Measurements from ENCODE around the gene NR4A3.

NR4A3 gene

DNA sequence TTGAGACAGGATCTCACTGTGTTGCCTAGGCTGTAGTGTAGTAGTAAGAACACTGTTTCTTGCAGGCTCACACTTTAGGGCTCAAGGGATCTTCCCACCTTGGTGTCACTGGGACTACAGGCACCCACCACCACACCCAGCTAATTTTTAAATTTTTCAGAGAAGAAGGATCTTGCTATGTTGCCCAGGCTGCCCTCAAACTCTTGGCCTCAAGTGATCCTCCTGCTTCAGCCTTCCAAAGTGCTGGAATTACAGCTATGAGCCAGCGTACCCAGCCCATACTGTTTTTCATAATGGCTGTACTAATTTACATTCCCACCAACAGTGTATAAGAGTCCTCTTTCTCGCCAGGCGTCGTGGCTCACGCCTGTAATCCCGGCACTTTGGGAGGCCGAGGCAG, 89.9 kb downstream of the NR4A3 start:
- H3K4me1 ChIP-seq (ENCODE audit: insufficient read depth, low read length), result peaks cover 18% of the 10 kb centered on the region; the same call in 1 of the 2 replicates

More for the DNA sequence above, 89.9 kb downstream of the NR4A3 start:
- no peak overlapping the region for H3K4me3 ChIP-seq (ENCODE audit: low read depth in 1 of 2, low read length in 2 of 2)
- no peak overlapping the region for H3K4me2 ChIP-seq (ENCODE audit: insufficient read depth, low read length)
- no peaks in the 10 kb centered on the region for H3K9me3 ChIP-seq (ENCODE audit: insufficient read depth, low read length, severe bottlenecking)
- no peaks in the 10 kb centered on the region for H4K20me1 ChIP-seq (ENCODE audit: insufficient read depth, low read length)
- no peak overlapping the region for H3K27ac ChIP-seq (ENCODE audit: low read length)
- H3K36me3 ChIP-seq (ENCODE audit: insufficient read depth, low read length), result peaks cover 8% of the 10 kb centered on the region
- no peak overlapping the region for H3K9ac ChIP-seq (ENCODE audit: low read depth, low read length)
- ATAC-seq (ENCODE audit: insufficient read depth, low read depth), result no peak
- H3K79me2 ChIP-seq (ENCODE audit: insufficient read depth, low read length), result peaks cover 11% of the 10 kb centered on the region; the same call in 1 of the 2 replicates
- no peak for DNase-seq
- H2AFZ ChIP-seq (ENCODE audit: low read depth, low read length), result no peak overlapping the region
- no peaks in the 10 kb centered on the region for H3K27me3 ChIP-seq (ENCODE audit: insufficient read depth, low read length, poor library complexity)
- TF ChIP-seq, protein P1, sequence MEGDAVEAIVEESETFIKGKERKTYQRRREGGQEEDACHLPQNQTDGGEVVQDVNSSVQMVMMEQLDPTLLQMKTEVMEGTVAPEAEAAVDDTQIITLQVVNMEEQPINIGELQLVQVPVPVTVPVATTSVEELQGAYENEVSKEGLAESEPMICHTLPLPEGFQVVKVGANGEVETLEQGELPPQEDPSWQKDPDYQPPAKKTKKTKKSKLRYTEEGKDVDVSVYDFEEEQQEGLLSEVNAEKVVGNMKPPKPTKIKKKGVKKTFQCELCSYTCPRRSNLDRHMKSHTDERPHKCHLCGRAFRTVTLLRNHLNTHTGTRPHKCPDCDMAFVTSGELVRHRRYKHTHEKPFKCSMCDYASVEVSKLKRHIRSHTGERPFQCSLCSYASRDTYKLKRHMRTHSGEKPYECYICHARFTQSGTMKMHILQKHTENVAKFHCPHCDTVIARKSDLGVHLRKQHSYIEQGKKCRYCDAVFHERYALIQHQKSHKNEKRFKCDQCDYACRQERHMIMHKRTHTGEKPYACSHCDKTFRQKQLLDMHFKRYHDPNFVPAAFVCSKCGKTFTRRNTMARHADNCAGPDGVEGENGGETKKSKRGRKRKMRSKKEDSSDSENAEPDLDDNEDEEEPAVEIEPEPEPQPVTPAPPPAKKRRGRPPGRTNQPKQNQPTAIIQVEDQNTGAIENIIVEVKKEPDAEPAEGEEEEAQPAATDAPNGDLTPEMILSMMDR (IDR thresholded peaks at IDR 0.05; ENCODE audit: borderline replicate concordance, extremely low read depth, low read length, poor library complexity, severe bottlenecking), result no peak
- TF ChIP-seq EZH2 (IDR thresholded peaks at IDR 0.05; ENCODE audit: borderline replicate concordance, low read depth, low read length, severe bottlenecking), result no peak

All from DND-41 (cell line).